GM19328 (cell line): ENCODE measurements around the gene APOBEC3H.
A peak's percentile ranks its signal among the peaks of the same experiment; 100 is the strongest.
"Not testable (repeated sequence)": the region's sequence is repeated elsewhere in the genome, so short reads cannot be mapped to it uniquely, and the experiment has no call there.

Experiments used
- ATAC-seq: cut with Tn5 transposase; IDR thresholded peaks from one replicate; pipeline ENCODE4 v1.9.1; 2021; ENCODE audit warnings: mild to moderate bottlenecking, moderate library complexity; ENCODE audit not compliant: unreplicated experiment

APOBEC3H gene

DNA sequence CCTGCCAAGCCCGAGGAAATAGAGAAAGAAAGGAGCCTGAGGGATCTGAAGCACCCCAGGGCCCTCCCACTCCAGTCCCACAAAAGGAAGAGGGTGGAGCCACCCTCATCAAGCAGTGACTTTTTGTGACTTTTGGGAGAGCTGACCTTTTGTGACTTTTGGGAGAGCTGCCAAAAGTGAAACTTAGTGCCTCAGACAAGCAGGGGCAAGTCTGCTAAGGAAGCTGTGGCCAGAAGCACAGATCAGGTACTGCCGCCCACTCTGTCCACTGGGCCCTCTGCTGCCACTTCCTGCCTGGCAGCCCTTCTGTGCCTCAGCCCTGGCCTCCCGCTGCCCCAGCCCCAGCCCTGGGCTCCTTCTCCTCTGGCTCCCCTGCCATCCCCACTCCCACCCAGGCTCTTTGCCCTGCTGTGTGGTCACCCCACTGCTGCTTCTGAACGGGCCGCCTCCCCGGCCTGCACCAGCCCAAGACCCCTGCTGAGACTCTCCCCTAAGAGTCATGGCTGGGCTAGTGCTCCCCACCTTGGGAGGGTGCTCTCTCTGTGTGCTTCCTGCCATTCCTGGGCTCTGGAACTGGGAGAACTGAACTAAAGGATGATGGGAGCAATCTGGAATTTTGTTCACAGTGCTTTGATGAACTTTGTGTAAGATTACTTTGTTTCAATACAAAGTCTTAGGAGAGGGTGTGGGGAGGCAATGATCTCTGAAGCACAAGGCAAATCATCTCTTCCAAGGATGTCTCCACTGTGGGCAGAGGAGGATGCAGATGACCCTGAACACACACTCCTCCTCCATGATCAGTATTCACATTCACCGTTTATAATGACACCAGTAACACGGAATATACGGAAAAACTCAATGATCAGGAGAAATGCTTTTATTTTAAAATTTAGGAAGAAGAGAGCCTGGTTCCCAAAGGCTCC is at the start of gene APOBEC3H:
APOBEC3H (plus strand) TSS at position 147 of the 923 bp plus-strand sequence. CDS start 3,035 bp downstream, outside the sequence.
- no peak for ATAC-seq

DNA sequence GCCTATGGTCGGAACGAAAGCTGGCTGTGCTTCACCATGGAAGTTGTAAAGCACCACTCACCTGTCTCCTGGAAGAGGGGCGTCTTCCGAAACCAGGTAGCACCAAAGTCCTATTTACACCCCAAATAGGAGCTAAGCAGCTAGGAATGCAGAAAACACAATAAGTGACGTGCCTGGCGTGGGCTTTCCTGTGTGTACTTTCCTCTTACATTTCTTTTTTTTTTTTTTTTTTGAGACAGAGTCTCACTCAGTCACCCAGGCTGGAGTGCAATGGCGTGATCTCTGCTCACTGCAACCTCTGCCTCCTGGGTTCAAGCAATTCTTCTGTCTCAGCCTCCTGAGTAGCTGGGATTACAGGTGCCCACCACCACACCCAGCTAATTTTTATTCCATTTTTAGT is 47.6 kb upstream of the APOBEC3H start:
- not testable (repeated sequence) for ATAC-seq

DNA sequence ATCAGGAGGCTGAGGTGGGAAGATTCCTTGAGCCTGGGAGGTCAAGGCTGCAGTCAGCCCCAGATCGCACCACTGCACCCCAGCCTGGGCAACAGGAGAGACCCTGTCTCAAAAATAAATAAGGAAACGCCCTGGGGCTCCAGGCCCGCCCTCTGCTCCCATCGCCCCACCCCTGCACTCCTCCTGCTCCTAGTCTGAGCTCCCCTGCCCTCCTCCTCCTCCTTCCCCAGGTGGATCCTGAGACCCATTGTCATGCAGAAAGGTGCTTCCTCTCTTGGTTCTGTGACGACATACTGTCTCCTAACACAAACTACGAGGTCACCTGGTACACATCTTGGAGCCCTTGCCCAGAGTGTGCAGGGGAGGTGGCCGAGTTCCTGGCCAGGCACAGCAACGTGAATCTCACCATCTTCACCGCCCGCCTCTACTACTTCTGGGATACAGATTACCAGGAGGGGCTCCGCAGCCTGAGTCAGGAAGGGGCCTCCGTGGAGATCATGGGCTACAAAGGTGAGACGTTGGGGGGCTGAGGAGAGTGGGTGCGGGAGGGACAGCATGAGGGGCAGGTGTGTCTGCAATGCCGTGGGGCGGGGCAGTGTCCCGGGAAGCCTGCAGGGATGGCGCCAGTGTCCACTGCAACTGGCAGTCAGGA is 45.1 kb upstream of the APOBEC3H start:
- ATAC-seq, result not testable (repeated sequence)

DNA sequence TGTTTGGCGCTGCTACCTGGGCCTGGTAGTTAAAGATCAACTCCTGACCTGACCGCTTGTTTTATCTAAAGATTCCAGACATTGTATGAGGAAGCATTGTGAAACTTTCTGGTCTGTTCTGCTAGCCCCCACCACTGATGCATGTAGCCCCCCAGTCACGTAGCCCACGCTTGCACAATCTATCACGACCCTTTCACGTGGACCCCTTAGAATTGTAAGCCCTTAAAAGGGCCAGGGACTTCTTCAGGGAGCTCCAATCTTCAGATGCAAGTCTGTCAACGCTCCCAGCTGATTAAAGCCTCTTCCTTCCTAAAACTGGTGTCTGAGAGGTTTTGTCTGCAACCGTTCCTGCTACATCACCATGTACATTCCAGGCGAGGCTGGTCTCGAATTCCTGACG is 41.4 kb upstream of the APOBEC3H start:
- no peak for ATAC-seq

DNA sequence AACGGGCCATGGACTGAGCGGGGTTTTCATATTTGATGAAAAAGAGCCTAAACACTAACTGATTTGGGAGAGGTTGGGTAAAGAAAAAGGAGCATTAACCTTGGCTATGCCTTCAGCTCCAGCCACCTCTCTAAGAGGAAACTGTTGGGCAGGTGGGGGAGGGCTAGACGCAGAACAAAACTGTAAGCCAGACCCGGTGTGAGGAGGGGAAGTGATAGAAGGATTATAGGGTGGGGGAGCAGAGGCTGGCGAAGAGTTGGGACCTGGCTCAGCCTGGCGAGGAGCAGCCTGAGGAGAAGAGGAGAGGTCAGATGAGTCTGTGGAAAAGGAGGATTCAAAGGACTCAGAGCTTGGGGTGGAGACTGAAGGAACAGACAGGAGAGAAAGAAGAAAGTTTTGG is 35.8 kb upstream of the APOBEC3H start:
- not testable (repeated sequence) for ATAC-seq

DNA sequence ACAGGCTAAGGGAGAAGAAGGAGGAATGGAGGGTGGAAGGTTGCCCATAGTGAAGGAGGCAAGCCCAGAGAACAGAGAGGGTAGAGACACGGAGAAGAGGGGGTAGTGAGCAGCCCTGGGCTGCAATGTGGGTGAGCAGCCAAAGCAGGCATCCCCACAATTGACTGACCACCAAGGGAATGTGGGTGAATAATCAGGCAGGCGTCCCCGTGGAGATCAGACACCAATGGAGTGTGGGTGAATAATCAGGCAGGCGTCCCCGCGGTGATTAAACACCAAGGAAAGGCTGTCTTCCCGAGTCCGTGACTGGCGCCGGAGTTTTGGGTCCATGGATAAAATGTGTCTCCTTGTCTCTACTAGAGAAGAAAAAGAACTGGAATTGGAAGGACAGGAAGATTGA is 35.1 kb upstream of the APOBEC3H start:
- not testable (repeated sequence) for ATAC-seq

DNA sequence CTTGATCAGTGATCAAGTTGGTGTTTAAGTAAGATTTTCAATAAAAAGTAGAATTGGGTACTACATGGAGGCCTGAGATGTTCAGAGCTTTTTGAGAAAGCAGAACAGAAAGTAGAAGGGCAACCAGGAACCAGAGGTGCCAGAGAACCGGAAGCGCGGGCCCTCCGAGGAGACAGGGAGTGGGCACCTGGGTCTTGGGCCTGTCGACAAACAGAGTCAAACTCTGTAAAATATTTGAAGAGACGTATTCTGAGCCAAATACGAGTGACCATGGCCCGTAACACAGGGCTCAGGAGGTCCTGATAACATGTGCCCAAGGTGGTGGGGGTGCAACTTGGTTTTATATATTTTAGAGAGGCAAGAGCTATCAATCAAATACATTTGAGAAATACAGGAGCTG is 33.1 kb upstream of the APOBEC3H start:
- not testable (repeated sequence) for ATAC-seq

DNA sequence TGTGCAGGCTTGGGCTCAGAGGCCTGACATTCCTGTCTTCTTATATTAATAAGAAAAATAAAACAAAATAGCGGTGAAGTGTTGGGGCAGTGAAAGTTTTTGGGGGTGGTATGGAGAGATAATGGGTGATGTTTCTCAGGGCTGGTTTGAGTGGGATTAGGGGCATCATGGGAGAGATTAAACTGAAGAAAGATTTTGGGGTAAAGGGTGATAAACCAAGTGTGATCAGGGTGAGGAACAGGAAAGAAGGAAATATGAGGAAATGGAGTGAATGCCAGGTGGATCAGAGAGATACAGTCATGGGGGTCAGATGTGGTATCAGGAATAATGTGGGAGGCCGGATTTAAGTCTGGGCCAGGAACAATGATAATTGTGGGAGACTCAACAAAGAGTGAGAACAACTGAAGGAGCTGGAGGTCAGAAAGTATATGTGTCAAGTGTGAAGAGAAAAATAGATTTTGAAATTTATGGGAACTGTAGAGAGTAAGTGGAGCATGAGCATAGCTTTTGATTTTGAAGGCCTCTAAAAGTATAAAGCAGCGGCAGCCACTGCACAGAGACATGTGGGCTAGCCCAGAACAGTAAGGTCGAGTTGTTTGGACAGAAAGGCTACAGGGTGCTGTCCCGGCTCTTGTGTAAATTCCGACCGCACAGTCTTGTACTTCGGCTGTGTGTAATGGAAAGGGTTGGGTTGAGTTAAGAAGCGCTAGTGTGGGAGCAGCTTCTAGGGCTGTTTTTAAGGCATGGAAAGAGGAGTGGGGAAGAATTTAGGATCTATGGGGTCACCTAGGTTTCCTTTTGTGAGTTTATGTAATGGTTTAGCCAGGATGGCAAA is 30.4 kb upstream of the APOBEC3H start:
- not testable (repeated sequence) for ATAC-seq

DNA sequence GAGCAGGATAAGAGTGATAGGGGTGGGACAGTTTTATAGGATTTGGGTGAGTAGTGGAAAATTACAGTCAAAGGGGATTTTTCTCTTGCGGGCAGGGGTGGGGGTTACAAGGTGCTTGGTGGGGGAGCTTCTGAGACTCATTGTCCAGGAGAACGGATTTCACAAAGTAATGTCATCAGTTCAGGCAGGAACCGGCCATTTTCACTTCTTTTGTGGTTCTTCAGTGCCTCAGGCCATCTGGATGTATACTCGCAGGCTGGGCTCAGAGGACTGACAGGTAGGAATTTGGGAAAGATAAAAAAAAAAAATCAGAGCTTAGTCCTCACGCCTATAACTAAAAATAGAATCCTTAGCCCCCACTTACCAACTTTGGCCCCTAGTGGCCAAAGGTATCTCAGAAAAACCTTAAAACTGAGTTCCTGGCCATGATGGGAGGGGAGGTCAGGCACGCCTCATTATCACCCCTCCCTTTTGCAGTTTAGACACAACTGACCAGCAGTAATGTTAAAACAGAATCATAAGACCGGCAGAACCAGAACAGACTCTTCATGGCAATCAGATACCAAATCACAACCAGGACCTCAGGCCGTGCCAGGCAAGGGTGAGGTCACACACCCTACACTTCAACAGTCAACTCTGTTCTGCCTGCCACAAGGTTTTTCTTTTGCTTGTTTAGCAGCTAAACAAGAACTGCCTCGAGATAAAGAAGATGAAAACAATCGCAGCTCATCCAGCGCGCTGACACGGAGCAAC is 28.8 kb upstream of the APOBEC3H start:
- no peak for ATAC-seq

DNA sequence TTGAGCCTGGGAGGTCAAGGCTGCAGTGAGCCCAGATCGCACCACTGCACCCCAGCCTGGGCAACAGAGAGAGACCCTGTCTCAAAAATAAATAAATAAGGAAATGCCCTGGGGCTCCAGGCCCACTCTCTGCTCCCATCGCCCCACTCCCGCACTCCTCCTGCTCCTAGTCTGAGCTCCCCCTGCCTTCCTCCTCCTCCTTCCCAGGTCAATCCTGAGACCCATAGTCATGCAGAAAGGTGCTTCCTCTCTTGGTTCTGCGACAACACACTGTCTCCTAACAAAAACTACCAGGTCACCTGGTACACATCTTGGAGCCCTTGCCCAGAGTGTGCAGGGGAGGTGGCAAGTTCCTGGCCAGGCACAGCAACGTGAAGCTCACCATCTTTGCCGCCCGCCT is 26.9 kb upstream of the APOBEC3H start:
- ATAC-seq, result no peak

DNA sequence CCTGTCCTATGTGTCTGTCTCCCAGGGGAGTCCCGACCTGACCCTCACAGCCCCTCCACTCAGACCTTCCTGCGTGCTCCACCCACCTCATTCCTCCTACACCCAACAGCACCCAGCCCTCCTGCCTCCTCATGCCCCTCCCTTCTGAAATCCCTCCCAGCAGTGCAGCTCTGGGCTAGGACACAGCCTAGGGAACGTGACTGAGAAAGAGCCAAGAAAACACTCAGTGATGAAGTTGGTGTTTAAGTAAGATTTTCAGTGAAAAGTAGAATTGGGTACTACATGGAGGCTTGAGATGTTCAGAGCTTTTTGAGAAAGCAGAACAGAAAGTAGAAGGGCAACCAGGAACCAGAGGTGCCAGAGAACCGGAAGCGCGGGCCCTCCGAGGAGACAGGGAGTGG is 24.5 kb upstream of the APOBEC3H start:
- ATAC-seq, result not testable (repeated sequence)

DNA sequence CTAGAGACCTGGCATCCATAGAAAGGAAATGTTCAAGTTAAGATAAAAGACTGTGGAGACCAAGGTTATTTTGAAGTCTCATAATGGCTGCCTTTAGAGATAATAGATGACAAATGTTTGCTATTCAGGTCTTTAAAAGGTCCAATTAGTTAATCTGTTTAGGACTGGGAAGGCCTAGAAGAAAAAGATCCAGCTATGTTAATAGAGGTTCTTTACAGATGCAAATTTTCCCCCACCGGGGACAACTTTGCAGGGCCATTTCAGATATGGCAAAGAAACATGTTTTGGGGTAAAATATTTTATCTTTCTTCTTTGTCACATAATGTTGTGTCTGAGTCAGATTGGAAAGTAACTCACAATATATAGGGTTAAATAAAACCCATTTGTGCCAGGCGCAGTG is 23.1 kb upstream of the APOBEC3H start:
- no peak for ATAC-seq

DNA sequence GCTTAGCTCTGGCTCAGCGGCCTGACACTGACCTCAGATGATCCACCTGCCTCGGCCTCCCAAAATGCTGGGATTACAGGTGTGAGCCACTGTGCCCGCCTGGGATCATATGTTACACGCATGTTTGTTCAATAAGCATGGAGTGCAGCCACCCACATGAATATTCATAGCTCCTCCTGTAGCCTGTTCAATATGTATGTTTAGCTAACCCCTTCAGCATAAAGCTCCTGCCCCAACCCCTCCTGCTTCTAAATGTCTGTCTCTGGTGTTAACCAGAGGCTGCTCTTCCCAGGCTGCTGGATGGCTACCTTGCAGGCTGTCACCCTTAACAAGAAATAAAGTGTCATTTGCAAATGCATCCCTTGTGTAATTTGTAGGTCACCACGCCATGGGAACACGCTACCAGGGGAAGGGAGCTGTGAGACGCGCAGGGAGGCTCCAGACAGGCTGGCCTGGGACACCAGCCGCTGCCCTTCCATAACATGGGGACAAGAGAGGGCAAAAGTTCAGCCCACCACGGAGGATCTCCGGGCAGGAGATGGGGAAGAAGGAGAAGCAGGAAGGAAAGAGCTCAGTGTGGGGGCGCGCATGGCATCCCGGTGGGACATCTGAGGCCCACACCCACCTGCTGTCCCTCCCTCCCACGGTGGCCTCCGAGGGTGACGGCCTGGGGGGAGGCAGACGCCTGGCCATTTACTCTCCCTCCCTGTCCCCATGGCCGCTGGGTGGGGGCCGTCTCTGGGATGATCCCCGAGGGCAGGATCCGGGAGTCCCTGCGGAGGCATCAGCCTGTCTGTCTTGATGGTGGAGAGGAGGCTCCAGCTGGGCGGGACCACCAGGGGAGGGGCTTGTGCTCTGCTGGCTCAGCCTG is 20.7 kb upstream of the APOBEC3H start:
- ATAC-seq, result not testable (repeated sequence)

DNA sequence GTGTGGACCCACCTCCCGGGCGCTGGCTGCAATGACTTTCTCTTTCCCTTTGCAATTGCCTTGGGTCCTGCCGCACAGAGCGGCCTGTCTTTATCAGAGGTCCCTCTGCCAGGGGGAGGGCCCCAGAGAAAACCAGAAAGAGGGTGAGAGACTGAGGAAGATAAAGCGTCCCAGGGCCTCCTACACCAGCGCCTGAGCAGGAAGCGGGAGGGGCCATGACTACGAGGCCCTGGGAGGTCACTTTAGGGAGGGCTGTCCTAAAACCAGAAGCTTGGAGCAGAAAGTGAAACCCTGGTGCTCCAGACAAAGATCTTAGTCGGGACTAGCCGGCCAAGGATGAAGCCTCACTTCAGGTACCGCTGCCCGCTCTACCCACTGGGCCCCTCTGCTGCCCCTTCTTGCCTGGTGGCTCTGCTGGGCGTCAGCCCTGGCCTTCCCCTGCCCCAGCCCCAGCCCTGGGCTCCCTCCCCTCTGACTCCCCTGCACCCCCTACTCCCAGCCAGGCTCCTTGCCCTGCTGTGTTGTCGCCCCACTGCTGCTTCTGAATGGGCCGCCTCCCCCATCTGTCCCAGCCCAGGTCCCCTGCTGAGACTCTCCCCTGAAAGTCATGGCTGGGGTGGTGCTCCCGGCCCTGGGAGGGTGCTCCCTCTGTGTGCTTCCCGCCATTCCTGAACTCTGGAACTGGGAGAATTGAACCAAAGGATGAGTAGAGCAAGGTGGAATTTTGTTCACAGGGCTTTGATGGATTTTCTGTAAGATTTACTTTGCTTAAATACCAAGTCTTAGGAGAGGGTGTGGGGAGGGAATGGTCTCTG is 19.8 kb upstream of the APOBEC3H start, which contains the start of gene APOBEC3G:
APOBEC3G (plus strand) TSS at position 250 of the 815 bp plus-strand sequence; CDS start at position 337, 87 bp downstream.
- peak; percentile 59 for ATAC-seq

DNA sequence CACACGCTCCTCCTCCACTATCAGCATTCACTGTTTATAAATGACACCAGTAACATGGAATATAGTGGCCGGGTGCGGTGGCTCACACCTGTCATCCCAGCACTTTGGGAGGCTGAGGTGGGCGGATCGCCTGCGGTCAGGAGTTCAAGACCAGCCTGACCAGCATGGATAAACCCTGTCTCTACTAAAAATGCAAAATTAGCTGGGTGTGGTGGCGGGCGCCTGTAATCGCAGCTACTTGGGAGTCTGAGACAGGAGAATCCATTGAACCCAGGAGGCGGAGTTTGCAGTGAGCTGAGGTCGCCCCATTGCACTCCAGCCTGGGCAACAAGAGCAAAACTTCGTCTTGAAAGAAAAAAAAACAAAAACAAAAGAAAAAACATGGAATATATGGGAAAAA is 19.1 kb upstream of the APOBEC3H start:
- not testable (repeated sequence) for ATAC-seq

DNA sequence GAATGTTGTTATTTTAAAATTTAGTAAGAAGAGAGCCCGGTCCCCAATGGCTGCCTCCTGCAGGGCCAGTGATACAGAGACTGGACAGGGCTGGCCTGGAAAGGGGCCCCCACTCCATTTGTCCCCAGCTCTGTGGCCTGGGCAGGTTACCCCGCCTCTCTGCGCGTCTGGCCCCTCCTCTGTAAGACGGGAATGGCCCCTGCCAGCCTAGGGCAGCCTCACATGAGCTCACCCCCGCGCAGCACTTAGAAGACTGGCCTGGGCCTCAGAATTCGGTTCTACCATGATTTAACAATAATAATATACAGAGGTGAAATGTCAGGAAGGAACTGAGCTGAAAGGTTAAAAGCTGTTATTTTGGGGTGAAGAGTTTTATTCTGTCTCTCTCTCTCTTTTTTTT is 18.7 kb upstream of the APOBEC3H start:
- no peak for ATAC-seq

DNA sequence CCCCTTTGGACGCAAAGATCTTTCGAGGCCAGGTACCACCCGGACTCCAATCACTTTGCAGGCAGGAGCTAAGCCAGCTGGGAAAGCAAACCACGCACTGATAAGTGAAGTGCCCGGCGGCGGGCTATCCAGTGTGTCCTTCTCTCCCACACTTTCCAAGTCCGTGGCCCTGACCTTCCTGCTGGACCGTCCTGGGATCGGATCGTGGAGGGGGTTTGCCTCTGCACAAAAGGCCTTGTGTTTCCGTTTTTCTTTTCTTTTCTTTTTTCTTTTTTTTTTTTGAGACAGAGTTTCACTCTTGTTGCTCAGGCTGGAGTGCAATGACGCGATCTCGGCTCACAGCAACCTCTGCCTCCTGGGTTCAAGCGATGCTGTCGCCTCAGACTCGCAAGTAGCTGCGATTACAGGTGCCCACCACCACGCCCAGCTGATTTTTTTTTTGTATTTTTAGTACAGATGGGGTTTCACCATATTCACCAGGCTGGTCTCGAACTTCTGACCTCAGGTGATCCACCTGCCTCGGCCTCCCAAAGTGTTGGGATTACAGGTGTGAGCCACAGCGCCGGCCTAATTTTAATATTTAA is 17.9 kb upstream of the APOBEC3H start:
- ATAC-seq, result not testable (repeated sequence)
